ENCODE results near the gene C1orf52.
"Not testable (repeated sequence)": the region's sequence is repeated elsewhere in the genome, so short reads cannot be mapped to it uniquely, and the experiment has no call there.

The C1orf52 gene

GRCh38 chr1:85277802-85278201, 18.3 kb upstream of the C1orf52 start:
- no peak for DNase-seq

GRCh38 chr1:85276978-85277639, 17.6 kb upstream of the C1orf52 start:
- no peak for DNase-seq

- DNase-seq = peak; percentile 99
These were observed 16.9 kb upstream of the C1orf52 start, which contains the start of gene BCL10 for GRCh38 chr1:85276215-85276977. Gene BCL10, minus strand, starts transcription at chr1:85276632. Its CDS starts 280 bp downstream, at chr1:85276352.

GRCh38 chr1:85275701-85276214, 16.3 kb upstream of the C1orf52 start:
- peak; percentile 3 for DNase-seq

- peak; percentile 27 for DNase-seq
These were observed 15.5 kb upstream of the C1orf52 start for GRCh38 chr1:85274969-85275453.

- DNase-seq = no peak
These were observed 13.9 kb upstream of the C1orf52 start for GRCh38 chr1:85273397-85273796.

- DNase-seq = no peak
These were observed 9.5 kb upstream of the C1orf52 start for GRCh38 chr1:85268801-85269585.

- no peak for DNase-seq
These were observed 7.9 kb upstream of the C1orf52 start for GRCh38 chr1:85267313-85267712.

GRCh38 chr1:85264150-85264549, 4.7 kb upstream of the C1orf52 start:
- DNase-seq = no peak

- no peak for DNase-seq
These were observed 3.5 kb upstream of the C1orf52 start for GRCh38 chr1:85262985-85263384.

- DNase-seq = no peak
These were observed 431 bp upstream of the C1orf52 start for GRCh38 chr1:85259912-85260274.

- no peak for DNase-seq
These were observed 835 bp downstream of the C1orf52 start for GRCh38 chr1:85258536-85259117.

- DNase-seq = not testable (repeated sequence)
These were observed 10.4 kb downstream of the C1orf52 start for GRCh38 chr1:85249042-85249441.

- no peak for DNase-seq
These were observed 13.6 kb downstream of the C1orf52 start for GRCh38 chr1:85245891-85246290.

GRCh38 chr1:85245456-85245855, 14.0 kb downstream of the C1orf52 start:
- no peak for DNase-seq

GRCh38 chr1:85244271-85245061, 15.0 kb downstream of the C1orf52 start:
- no peak for DNase-seq

GRCh38 chr1:85243372-85243771, 16.1 kb downstream of the C1orf52 start:
- DNase-seq = no peak

GRCh38 chr1:85240643-85241042, 18.8 kb downstream of the C1orf52 start:
- no peak for DNase-seq

GRCh38 chr1:85240174-85240601, 19.3 kb downstream of the C1orf52 start:
- peak; percentile 37 for DNase-seq

GRCh38 chr1:85237613-85238012, 21.8 kb downstream of the C1orf52 start:
- no peak for DNase-seq

GRCh38 chr1:85230305-85230977, 29.0 kb downstream of the C1orf52 start:
- DNase-seq = no peak
